CD14-positive monocyte (primary cell): Measurements from ENCODE around the gene KIF5B. TPM values are rescaled to one million over a fixed set of nuclear protein-coding genes. Genes with fewer than 3 reads are reported as not detected.

ENCODE experiments used
- DNase-seq, 3 donors: peaks; one replicate each; pipeline ENCODE4 v3.0.0-alpha.2; 2011 to 2022
- H2AFZ ChIP-seq: 2 replicates; pipeline ENCODE4 v1.6.0; 2012; ENCODE audit warnings: mild to moderate bottlenecking, low read depth, low read length, inconsistent platforms; ENCODE audit not compliant: insufficient read depth, poor library complexity, severe bottlenecking
- H3K27ac ChIP-seq, 2 donors: 1 replicate in 1 of 2; 2 replicates in 1 of 2; pipeline ENCODE4 v1.5.1; 2012 to 2013; ENCODE audit warnings: low read length in 2 of 2, control low read depth in 1 of 2, inconsistent platforms in 1 of 2, low read depth in 1 of 2, mild to moderate bottlenecking in 1 of 2
- H3K27me3 ChIP-seq, 2 donors: one replicate each; pipeline versions ENCODE4 v1.6.0 to v1.6.1; 2011 to 2013; ENCODE audit warnings: low read length in 2 of 2; ENCODE audit not compliant: control insufficient read depth in 2 of 2, insufficient read depth in 2 of 2
- H3K36me3 ChIP-seq, 2 donors: replicated peaks in 1 of 2; 1 replicate in 1 of 2; 2 replicates in 1 of 2; pipeline versions ENCODE4 v1.5.1 to v1.6.1; 2012 to 2013; ENCODE audit warnings: low read length in 2 of 2, control low read depth in 1 of 2, inconsistent platforms in 1 of 2, mild to moderate bottlenecking in 1 of 2; ENCODE audit not compliant: insufficient read depth in 2 of 2, control insufficient read depth in 1 of 2
- H3K4me1 ChIP-seq, 2 donors: 1 replicate in 1 of 2; 2 replicates in 1 of 2; pipeline versions ENCODE4 v1.5.1 to v1.6.1; 2012 to 2013; ENCODE audit warnings: low read length in 2 of 2, control low read depth in 1 of 2, inconsistent platforms in 1 of 2, mild to moderate bottlenecking in 1 of 2, moderate library complexity in 1 of 2; ENCODE audit not compliant: insufficient read depth in 2 of 2, control insufficient read depth in 1 of 2
- H3K4me2 ChIP-seq: replicated peaks from 2 replicates; pipeline ENCODE3; 2012; ENCODE audit warnings: low read length, moderate library complexity, mild to moderate bottlenecking; ENCODE audit not compliant: poor library complexity, severe bottlenecking; ENCODE audit errors: extremely low read depth
- H3K4me3 ChIP-seq, 3 experiments: fragments of 200-600 bp in 1 of 3; sonication (generic) in 1 of 3; replicated peaks in 1 of 3; 1 replicate in 2 of 3; 2 replicates in 1 of 3; pipeline ENCODE4 v1.5.1; 2011 to 2013; ENCODE audit warnings: low read length in 3 of 3, mild to moderate bottlenecking in 3 of 3, control low read depth in 2 of 3, low read depth in 2 of 3, inconsistent platforms in 1 of 3, moderate library complexity in 1 of 3
- H3K79me2 ChIP-seq: 2 replicates; pipeline ENCODE4 v1.6.0; 2012; ENCODE audit warnings: mild to moderate bottlenecking, control low read depth, inconsistent platforms, low read length, moderate library complexity; ENCODE audit not compliant: insufficient read depth
- H3K9ac ChIP-seq: 2 replicates; pipeline ENCODE4 v1.6.0; 2017; ENCODE audit warnings: low read length, mild to moderate bottlenecking; ENCODE audit not compliant: insufficient read depth, poor library complexity, severe bottlenecking
- H3K9me3 ChIP-seq, 2 donors: replicated peaks in 1 of 2; 1 replicate in 1 of 2; 2 replicates in 1 of 2; pipeline versions ENCODE4 v1.5.1 to v1.6.1; 2012 to 2013; ENCODE audit warnings: low read length in 2 of 2, control low read depth in 1 of 2; ENCODE audit not compliant: control insufficient read depth in 1 of 2, insufficient read depth in 1 of 2
- H4K20me1 ChIP-seq: 2 replicates; pipeline ENCODE4 v1.6.0; 2012; ENCODE audit warnings: mild to moderate bottlenecking, low read length, control low read depth, moderate library complexity; ENCODE audit not compliant: insufficient read depth
- H3K27ac Mint-ChIP-seq, 7 donors: one replicate each; pipeline ENCODE4 v1.8.0; 2020; ENCODE audit warnings: mild to moderate bottlenecking in 7 of 7, mixed read lengths in 7 of 7, moderate library complexity in 6 of 7, inconsistent platforms in 2 of 7
- H3K27me3 Mint-ChIP-seq, 3 donors: one replicate each; pipeline ENCODE4 v1.8.0; 2021 to 2022; ENCODE audit warnings: low read depth in 3 of 3, mild to moderate bottlenecking in 3 of 3, mixed read lengths in 3 of 3, moderate library complexity in 3 of 3, inconsistent platforms in 1 of 3
- H3K36me3 Mint-ChIP-seq, 2 donors: one replicate each; pipeline ENCODE4 v1.8.0; 2020; ENCODE audit warnings: mixed read lengths in 2 of 2, inconsistent platforms in 1 of 2, mild to moderate bottlenecking in 1 of 2
- H3K4me1 Mint-ChIP-seq: one replicate; pipeline ENCODE4 v1.8.0; 2020; ENCODE audit warnings: mild to moderate bottlenecking, mixed read lengths
- H3K4me3 Mint-ChIP-seq, 2 donors: one replicate each; pipeline ENCODE4 v1.8.0; 2020; ENCODE audit warnings: mild to moderate bottlenecking in 2 of 2, mixed read lengths in 2 of 2, moderate library complexity in 1 of 2
- H3K9me3 Mint-ChIP-seq, 7 donors: one replicate each; pipeline ENCODE4 v1.8.0; 2020 to 2022; ENCODE audit warnings: mixed read lengths in 7 of 7, mild to moderate bottlenecking in 6 of 7, moderate library complexity in 6 of 7, inconsistent platforms in 2 of 7
- CTCF ChIP-seq: fragments of 200-600 bp; IDR thresholded peaks from one replicate; pipeline ENCODE4 v1.8.0; 2022; ENCODE audit warnings: antibody characterized with exemption, mild to moderate bottlenecking
- WGBS: methylation state at CpG from one replicate; pipeline ENCODE4 v1.1.5; 2013; ENCODE audit warnings: missing lambda C conversion rate; ENCODE audit not compliant: insufficient coverage; 5-methylcytosine and 5-hydroxymethylcytosine counted together
- intact Hi-C, 2 donors: fragments of 100-400 bp; cut with micrococcal nuclease; formaldehyde crosslinking; loops; one replicate each; pipeline versions ENCODE4 v1.15.0 to v1.15.1; 2023
- polyA plus RNA-seq, 3 donors: library from polyadenylated mRNA; depleted of rRNA in 1 of 3; unstranded in 2 of 3; stranded (reverse) in 1 of 3; fragments of 300-500 nt in 2 of 3; fragments of >200 nt in 1 of 3; fragmentation: Illumina TruSeq in 2 of 3; gene quantifications; 1 replicate in 2 of 3; 2 replicates in 1 of 3; pipeline ENCODE4 v1.2.3, GENCODE V29; 2012 to 2021

The KIF5B gene
- polyA plus RNA-seq, 3 donors, result 15.2 to 32.9 (median 18.9) TPM

- Mint-ChIP-seq H3K36me3 (peaks cover 3 to 5% of the 10 kb centered on the region in 2 donors), H3K9me3 (peaks cover 0 to 6% (median 0%) of the 10 kb centered on the region in 7 donors), H3K27me3 (peaks cover 11 to 33% (median 22%) of the 10 kb centered on the region in 3 donors), H3K4me3 (peak overlapping the region in 1 of 2 donors; percentile 51), H3K4me1 (peaks cover 56% of the 10 kb centered on the region), H3K27ac (no peak overlapping the region)
- Histone ChIP-seq H4K20me1 (peaks cover 4% of the 10 kb centered on the region), H3K4me2 (no peak overlapping the region), H3K27ac (no peak overlapping the region), H2AFZ (no peak overlapping the region), H3K27me3 (peaks cover 2 to 6% of the 10 kb centered on the region in 2 donors), H3K4me1 (peaks cover 50 to 68% of the 10 kb centered on the region in 2 donors), H3K9me3 (no peaks in the 10 kb centered on the region), H3K4me3 (no peak overlapping the region), H3K79me2 (no peaks in the 10 kb centered on the region), H3K36me3 (no peaks in the 10 kb centered on the region), H3K9ac (no peak overlapping the region)
- 100% methylated on average over 5 of the region's 6 CpGs for WGBS
- intact Hi-C loops, result loop anchor here in 1 of 2 donors (5.0 kb wide), 1 partner anchor 48 kb away; the partner anchor contains the start of gene ARHGAP12
- no peak for DNase-seq
- no peak for TF ChIP-seq CTCF
These were observed 81.0 kb downstream of the KIF5B start for GRCh38 chr10:31975157-31975765.

GRCh38 chr10:31974434-31975124 lies 81.6 kb downstream of the KIF5B start:
- Mint-ChIP-seq H3K36me3 (peaks cover 3 to 5% of the 10 kb centered on the region in 2 donors), H3K4me3 (peak overlapping the region in 1 of 2 donors; percentile 51), H3K27me3 (peaks cover 10 to 29% (median 18%) of the 10 kb centered on the region in 3 donors), H3K27ac (peak overlapping the region in 2 of 7 donors; percentile 48 to 66), H3K4me1 (peaks cover 56% of the 10 kb centered on the region), H3K9me3 (peaks cover 0 to 2% (median 0%) of the 10 kb centered on the region in 7 donors)
- H3K79me2 ChIP-seq, result no peaks in the 10 kb centered on the region
- DNase-seq, result no peak
- H3K27ac ChIP-seq, result no peak overlapping the region
- peaks cover 0 to under 1% of the 10 kb centered on the region in 2 donors for H3K27me3 ChIP-seq
- TF ChIP-seq CTCF, result no peak
- no peaks in the 10 kb centered on the region for H3K9me3 ChIP-seq
- peaks cover 4% of the 10 kb centered on the region for H4K20me1 ChIP-seq
- 86% methylated on average over 2 of the region's 4 CpGs for WGBS
- no peak overlapping the region for H3K9ac ChIP-seq
- H3K4me2 ChIP-seq, result no peak overlapping the region
- no peaks in the 10 kb centered on the region for H3K36me3 ChIP-seq
- no peak overlapping the region for H2AFZ ChIP-seq
- intact Hi-C loops, result loop anchor here in 1 of 2 donors (5.0 kb wide), 1 partner anchor 47 kb away; the partner anchor contains the start of gene ARHGAP12
- H3K4me3 ChIP-seq, result no peak overlapping the region
- H3K4me1 ChIP-seq, result peaks cover 50 to 68% of the 10 kb centered on the region in 2 donors
